COLO668 (cell line): ENCODE data around the gene SRRM3.
"Not testable (repeated sequence)": the region's sequence is repeated elsewhere in the genome, so short reads cannot be mapped to it uniquely, and the experiment has no call there.

Source experiments
- DNase-seq: peaks from one replicate; lab custom pipeline; 2025; ENCODE audit not compliant: unreplicated experiment; lab: John Stamatoyannopoulos, UW

SRRM3 gene

DNA sequence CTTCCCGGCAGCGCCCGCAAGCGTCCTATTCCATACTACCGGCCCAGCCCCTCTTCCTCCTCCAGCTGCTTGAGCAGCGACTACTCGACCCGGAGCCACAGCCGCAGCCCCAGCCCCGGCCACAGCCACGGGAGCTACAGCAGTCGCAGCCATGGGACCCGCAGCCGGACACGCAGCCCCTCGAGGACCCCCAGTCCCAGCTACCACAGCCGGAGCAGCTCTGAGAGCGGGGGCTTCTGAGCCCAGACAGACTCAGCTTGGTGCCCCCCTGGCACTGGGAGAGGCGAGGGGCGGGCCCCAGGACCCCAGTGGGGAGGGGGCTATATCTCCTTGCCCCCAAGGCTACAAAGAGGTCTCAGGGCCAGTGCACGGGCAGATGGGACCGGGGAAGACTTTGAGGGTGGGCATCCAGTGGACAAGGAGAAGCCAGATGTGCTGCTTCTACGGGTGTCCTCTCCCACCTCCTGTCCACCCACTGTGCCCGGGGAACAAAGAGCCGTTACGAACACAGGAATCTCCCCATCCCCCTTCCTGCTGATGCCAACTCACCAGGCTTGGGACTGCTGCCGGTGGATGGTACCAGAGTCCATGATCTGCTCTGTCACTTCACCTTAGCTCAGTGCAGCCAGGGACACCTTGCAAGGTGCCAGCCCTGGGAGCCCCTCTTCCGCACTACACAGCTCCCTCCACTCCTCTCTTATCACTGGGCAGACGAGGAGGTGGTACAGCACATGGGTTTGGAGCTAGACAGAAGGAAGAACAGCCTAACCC is 84.1 kb downstream of the SRRM3 start:
- no peak for DNase-seq

DNA sequence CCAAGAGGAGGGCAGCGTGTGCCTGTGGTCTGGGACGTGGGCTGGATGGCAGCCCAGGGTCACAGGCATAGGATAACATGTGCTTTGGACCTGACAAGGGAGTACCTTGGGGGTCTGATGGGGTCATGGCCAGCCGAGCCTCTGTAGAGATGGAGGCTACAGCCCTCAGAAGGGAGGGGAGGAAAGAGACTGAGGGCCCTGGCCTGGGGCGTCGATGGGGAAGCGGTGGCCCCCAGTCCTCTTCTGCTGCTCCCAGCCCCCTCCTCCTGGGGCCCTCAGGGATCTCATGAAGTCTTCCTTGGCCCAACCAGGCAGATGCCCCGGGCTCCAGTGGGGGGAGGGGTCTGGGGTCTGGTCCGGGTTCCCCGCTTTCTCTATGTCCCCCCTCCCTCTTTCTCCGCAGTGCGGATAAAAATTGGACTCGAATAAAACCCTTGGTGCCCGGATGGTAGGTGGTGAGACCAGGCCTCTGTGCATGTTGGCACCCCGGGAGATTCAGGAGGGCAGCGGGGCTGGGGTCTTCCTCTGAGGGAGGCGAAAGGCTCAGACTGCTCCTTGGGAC is 85.2 kb downstream of the SRRM3 start:
- no peak for DNase-seq

DNA sequence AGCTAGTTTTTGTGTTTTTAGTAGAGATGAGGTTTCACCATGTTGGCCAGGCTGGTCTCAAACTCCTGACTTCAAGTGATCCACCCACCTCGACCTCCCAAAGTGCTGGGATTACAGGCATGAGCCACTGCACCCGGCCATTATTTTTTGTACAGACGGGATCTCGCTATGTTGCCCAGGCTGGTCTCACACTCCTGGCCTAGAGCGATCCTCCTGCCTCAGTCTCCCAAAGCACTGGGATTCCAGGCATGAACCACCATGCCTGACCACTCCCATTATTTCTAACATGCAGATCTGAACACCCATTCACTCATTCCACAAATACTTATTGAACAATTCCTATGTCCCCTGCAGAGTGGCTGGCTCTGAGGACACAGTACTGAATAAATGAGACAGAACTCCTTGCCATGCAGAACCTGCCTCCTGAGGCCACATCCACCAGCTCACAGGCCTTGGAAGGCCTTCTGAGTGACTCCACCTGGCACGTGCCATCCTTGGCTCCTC is 89.2 kb downstream of the SRRM3 start:
- not testable (repeated sequence) for DNase-seq

GRCh38 chr7:76291351-76292212 is 89.9 kb downstream of the SRRM3 start:
- DNase-seq, result peak; percentile 81

GRCh38 chr7:76292213-76292573 is 90.5 kb downstream of the SRRM3 start:
- DNase-seq, result no peak

GRCh38 chr7:76292911-76293310 is 91.2 kb downstream of the SRRM3 start:
- not testable (repeated sequence) for DNase-seq

GRCh38 chr7:76293407-76293901 is 91.8 kb downstream of the SRRM3 start:
- no peak for DNase-seq

GRCh38 chr7:76294344-76295024 is 92.8 kb downstream of the SRRM3 start:
- peak; percentile 94 for DNase-seq

DNA sequence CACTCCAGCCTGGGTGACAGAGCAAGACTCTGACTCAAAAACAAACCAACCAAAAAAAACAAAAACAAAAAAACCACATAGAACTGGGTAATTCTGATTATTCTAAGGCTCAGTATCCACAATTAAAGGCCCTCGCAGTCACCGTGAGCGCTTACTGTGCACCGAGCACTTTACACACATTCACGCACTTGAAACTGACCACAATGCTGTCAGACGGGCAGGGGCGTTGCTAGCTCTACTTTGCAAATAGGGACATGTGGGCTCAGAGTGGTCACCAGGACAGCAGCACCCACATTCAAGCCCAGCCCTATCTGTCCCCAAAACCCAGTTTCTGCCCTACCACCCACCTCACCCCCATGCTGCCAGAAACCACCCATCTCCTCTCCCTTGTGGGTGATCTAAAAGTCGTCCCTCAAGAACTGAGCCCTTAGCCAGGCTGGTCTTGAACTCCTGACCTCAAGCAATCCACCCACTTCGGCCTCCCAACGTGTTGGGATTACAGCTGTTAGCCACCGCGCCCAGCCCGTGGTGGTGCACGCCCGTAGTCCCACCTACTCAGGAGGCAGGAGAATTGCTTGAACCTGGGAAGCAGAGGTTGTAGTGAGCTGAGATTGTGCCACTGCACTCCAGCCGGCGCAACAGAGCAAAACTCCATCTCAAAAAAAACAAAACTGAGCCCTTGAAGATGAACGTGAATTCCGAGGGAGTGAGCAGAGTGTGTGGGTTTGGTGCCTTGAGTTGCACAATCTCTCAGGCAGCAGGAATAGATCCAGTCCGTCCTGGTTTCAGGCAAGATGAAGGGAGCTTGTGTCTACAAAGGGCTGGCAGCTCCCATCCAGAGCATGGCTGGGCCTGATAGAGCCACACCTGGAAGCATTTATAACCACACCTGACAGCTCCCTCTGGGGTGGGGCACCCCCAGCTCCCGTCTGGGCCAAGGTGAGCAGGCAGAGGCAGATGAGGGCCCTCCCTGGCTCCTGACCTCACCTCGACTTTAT is 95.3 kb downstream of the SRRM3 start:
- DNase-seq, result peak; percentile 69

GRCh38 chr7:76300166-76300731 is 98.6 kb downstream of the SRRM3 start:
- peak; percentile 23 for DNase-seq

DNA sequence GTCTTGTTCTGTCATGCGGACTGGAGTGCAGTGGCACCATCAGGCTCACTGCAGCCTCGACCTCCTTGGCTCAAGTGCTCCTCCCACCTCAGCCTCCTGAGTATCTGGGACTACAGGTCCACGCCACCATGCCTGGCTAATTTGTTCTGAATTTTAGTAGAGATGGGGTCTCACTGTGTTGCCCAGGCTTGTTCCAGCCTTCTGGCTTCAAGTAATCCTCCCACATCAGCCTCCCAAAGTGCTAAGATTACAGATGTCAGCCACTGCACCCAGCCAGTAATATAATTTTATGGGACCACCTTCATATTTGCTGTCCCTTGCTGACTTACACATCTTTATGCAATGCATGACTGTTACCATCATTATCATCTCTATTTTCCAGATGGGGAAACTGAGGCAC is 99.3 kb downstream of the SRRM3 start:
- DNase-seq, result no peak

- DNase-seq, result peak; percentile 82
Observed at GRCh38 chr7:76302347-76303201, 100.9 kb downstream of the SRRM3 start, which contains the start of gene HSPB1. Gene HSPB1, plus strand, starts transcription at chr7:76302673. Its CDS starts 40 bp downstream, at chr7:76302713.

GRCh38 chr7:76303202-76304147 is 101.8 kb downstream of the SRRM3 start:
- peak; percentile 82 for DNase-seq

DNA sequence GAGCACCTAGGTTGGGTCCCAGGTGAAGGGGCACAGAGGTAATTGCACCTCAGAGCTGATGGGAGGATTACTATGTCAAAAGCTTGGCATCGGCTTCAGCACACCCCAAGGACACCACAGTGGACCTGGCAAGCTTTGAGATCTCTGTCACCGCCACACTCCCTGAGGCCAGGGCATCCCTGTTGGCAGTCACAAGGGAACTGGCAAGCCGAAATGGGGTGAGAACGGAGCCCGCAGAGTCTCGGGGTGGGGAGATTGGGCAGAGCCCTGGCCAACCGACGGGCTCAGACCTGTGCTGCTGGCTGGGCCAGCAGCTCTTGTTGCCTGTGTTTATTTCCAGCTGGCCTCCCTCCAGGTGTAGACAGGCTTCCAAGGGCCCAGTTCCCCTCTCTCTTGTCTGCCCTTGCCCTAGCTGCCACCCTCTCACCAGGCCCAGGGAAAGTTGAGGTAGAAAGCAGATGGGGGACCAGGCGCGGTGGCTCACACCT is 103.2 kb downstream of the SRRM3 start:
- no peak for DNase-seq

GRCh38 chr7:76308874-76309273 is 107.2 kb downstream of the SRRM3 start:
- DNase-seq, result not testable (repeated sequence)

DNA sequence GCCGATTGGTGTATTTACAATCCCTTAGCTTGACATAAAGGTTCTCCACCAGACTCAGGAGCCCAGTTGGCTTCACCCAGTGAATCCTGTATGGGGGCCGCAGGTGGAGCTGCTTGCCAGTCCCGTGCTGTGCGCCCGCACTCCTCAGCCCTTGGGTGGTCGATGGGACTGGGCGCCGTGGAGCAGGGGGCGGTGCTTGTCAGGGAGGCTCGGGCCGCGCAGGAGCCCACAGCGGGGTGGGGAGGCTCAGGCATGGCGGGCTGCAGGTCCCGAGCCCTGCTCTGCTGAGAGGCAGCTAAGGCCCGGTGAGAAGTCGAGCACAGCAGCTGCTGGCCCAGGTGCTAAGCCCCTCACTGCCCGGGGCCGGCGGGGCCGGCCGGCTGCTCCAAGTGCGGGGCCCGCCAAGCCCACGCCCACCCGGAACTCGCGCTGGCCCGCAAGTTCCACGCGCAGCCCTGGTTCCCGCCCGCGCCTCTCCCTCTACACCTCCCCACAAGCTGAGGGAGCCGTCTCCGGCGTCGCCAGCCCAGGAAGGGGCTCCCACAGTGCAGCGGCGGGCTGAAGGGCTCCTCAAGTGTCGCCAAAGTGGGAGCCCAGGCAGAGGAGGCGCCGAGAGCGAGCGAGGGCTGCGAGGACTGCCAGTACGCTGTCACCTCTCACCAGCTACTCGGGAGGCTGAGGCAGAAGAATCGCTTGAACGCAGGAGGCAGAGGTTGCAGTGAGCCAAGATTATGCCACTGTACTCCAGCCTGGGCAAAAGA is 107.8 kb downstream of the SRRM3 start:
- DNase-seq, result not testable (repeated sequence)
